NCI-H510A (cell line): Measurements from ENCODE around the gene SAMD4B.
"Not testable (repeated sequence)": the region's sequence is repeated elsewhere in the genome, so short reads cannot be mapped to it uniquely, and the experiment has no call there.

Experiments
- DNase-seq: peaks from one replicate; lab custom pipeline; 2025; lab: John Stamatoyannopoulos, UW

Gene SAMD4B, protein sequence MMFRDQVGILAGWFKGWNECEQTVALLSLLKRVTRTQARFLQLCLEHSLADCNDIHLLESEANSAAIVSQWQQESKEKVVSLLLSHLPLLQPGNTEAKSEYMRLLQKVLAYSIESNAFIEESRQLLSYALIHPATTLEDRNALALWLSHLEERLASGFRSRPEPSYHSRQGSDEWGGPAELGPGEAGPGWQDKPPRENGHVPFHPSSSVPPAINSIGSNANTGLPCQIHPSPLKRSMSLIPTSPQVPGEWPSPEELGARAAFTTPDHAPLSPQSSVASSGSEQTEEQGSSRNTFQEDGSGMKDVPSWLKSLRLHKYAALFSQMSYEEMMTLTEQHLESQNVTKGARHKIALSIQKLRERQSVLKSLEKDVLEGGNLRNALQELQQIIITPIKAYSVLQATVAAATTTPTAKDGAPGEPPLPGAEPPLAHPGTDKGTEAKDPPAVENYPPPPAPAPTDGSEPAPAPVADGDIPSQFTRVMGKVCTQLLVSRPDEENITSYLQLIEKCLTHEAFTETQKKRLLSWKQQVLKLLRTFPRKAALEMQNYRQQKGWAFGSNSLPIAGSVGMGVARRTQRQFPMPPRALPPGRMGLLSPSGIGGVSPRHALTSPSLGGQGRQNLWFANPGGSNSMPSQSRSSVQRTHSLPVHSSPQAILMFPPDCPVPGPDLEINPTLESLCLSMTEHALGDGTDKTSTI

GRCh38 chr19:39341719-39342604 lies at the start of gene SAMD4B:
Gene SAMD4B (plus strand): TSS chr19:39342421. CDS start chr19:39356894, 14,473 bp downstream.
- peak; percentile 98 for DNase-seq

GRCh38 chr19:39293394-39293793 lies 48.8 kb upstream of the SAMD4B start:
- DNase-seq = no peak

GRCh38 chr19:39296055-39296645 lies 46.1 kb upstream of the SAMD4B start, which contains the start of gene IFNL1:
Gene IFNL1 (plus strand): TSS chr19:39296407. CDS start chr19:39296422, 15 bp downstream.
- DNase-seq = no peak

DNA sequence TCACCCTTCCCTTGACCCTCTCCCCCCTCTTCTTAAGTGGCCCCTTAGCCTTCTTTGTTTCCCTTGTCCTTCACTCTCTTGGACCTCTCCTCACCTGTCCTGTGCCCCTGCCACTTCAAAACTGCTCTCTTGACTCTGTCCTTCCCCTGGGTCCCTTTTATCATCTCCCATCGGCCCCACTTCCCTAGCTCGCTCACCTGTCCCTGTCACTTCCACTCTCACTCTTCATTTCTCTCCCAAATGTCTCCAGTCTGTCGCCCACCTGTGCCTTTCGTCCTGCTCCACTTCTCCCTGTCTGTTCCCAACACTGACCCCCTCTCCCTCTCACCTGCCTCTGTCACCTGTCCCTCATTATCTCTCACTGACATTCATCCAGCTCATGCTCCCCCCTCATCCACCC lies 45.3 kb upstream of the SAMD4B start:
- no peak for DNase-seq

DNA sequence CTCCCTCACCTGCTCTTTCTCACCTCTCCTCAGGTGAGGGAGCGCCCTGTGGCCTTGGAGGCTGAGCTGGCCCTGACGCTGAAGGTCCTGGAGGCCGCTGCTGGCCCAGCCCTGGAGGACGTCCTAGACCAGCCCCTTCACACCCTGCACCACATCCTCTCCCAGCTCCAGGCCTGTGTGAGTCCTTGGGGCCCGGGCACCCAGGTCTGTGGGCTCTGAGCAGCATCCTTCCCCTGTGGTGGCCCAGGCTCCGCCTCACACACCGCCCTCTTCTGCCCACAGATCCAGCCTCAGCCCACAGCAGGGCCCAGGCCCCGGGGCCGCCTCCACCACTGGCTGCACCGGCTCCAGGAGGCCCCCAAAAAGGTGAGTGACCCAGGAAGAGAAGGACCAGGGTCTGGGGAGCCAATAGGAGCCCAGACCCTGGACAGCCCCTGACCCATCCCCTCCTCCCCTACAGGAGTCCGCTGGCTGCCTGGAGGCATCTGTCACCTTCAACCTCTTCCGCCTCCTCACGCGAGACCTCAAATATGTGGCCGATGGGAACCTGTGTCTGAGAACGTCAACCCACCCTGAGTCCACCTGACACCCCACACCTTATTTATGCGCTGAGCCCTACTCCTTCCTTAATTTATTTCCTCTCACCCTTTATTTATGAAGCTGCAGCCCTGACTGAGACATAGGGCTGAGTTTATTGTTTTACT lies 44.1 kb upstream of the SAMD4B start:
- DNase-seq = no peak

- DNase-seq = no peak
These were observed 42.8 kb upstream of the SAMD4B start for GRCh38 chr19:39299404-39299803.

DNA sequence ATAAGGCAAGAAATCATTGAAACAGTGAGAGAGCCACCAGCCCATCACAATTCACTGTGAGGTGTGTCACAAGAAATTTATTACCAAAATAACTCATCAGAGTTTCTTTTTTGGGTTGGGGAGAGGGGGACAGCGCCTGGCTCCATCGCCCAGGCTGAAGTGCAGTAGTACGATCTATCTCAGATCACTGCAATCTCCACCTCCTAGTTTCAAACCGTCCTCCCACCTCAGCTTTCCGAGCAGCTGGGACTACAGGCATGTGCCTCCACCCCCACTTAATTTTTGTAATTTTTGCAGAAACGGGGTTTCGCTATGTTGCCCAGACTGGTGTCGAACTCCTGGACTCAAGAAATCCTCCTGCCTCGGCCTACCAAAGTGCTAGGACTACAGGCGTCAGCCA lies 42.4 kb upstream of the SAMD4B start:
- DNase-seq = no peak

- no peak for DNase-seq
These were observed 41.2 kb upstream of the SAMD4B start for GRCh38 chr19:39301021-39301420.

- DNase-seq = no peak
These were observed 40.7 kb upstream of the SAMD4B start for GRCh38 chr19:39301562-39301961.

- no peak for DNase-seq
These were observed 38.6 kb upstream of the SAMD4B start for GRCh38 chr19:39303373-39304184.

DNA sequence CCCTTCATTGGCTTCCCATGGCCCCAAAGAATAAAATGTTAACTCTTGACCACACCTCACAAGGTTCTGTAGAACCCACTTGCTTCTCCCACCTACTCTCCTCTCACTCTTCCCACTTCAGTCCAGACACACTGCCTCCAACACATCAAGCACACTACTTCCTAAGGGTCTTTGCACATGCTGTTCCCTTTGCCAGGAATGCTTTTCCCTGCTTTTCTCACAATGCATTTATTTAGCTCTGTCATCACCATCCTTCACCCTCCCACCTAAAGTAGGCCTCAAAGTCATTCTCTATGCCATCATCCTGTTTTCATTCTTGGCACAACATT lies 38.1 kb upstream of the SAMD4B start:
- no peak for DNase-seq

DNA sequence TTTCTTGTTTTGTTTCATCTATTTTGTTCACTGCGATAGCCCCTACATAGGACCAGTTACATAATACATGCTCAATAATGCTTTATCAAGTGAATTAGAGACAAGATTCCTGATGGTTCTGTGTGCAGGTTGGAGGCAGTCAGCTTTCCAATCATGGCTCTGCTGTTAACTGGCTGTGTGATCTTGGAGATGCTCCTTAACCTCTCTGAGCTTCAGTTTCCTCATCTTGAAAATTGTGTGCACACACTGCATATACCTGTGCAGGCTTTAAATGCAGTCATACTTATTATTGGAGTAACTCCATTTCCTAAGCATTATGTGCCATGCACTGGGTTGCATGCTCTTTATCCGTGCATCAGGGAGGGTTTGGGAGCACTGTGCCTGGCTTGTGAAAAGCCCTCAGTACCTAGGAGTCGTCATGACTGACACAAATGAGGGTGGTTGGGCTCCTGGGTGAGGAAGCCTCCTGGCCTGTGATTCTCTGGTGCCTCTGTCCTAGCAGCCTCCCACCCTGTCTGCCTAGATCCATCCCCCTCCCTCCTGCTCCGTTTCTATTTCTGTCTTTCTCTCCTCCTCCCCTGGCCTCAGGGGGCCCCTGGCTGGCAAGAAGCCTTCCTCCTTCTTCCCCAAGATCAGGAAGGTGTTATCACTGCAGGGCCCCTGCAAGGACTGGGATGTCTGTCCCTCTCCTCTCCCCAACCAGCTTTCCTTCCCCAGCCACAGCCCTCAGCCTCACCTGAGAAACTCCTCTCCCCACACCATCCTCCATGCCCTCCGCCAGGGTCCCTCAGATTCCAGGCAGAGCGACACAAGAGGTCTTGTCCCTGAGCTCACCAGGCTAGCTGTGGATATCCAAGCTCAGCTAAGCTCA lies 37.3 kb upstream of the SAMD4B start:
- DNase-seq = no peak

DNA sequence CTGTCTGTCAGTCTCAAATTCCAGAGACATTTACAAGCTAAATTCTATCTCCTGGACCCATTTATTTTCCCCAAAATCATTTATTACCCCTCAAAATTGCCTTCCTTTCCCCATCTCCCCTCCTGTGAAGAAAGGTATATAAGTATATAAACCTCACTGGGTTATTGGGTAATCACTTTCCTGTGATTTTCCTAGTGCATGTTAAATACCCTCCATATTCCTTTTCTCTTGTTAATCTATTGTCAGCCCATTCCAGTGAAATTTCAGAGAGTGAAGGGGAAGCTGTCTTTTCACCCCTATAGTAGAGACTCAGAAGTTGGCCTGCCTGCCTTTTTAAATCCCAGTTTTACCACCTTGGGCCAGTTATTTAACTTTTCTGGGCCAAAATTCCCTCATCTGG lies 36.1 kb upstream of the SAMD4B start:
- DNase-seq = no peak

GRCh38 chr19:39307046-39307821 lies 35.0 kb upstream of the SAMD4B start:
- peak; percentile 35 for DNase-seq

DNA sequence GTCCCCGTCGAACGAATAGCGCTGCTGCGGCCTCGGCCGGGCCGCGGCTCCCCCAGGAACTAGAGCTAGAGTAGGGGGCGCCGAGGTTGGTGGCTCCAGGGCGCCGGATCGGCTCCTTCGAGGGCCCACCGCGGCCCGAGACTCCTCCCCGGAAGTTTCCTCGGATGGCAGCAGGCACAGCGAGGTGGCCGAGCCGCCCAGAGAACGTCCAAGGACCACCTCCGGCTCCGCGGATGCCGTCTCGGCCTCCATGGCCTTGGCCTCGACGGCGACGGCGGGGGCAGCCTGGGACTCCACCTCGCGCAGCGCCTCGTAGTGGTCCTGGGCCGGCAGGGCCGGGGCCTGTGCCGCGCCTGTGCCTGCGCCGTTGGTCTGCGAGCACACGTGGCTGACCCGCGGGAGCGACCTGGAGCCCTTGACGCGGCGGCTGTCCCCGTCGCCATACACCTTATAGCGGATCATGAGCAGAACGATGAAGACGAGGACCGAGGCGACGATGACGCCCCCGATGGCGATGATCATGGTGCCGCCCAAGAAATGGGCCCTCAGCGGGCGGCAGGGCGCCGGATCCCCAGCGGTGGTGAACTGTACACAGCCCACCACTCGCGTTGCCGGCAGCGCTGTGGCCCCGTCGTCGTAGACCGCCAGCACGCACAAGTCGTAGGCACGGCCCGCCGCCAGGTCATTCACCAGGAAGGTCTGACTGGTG lies 34.2 kb upstream of the SAMD4B start:
- DNase-seq = no peak

GRCh38 chr19:39308531-39309304 lies 33.5 kb upstream of the SAMD4B start:
- no peak for DNase-seq

DNA sequence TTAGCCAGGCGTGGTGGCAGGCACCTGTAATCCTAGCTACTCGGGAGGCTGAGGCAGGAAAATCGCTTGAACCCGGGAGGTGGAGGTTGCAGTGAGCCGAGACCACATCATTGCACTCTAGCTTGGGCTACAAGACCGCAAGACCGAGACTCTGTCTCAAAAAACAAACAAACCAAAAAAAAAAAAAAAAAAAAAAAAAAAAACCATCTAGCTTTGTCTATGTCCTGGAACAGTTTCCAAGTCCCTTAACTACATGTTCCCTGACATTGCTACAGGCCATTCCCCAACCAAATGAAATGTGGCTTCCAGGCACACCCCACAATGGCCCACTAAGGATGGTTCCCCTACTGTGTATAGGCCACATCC lies 32.9 kb upstream of the SAMD4B start:
- DNase-seq = not testable (repeated sequence)
